ENCODE results near the gene DOK7. TPM values are rescaled to one million over a fixed set of nuclear protein-coding genes. Genes with fewer than 3 reads are reported as not detected.

The DOK7 gene
- total RNA-seq, 1 donor = not detected

GRCh38 chr4:3473996-3474765 lies 11.1 kb downstream of the DOK7 start:
- TF ChIP-seq CTCF (IDR thresholded peaks at IDR 0.05; ENCODE audit: insufficient read depth, low read length) = no peak
- no peak overlapping the region for H3K4me3 ChIP-seq (ENCODE audit: low read depth, low read length)
- no peak for DNase-seq (ENCODE audit: low read depth)

- no peak for DNase-seq (ENCODE audit: low read depth)
- no peak for TF ChIP-seq CTCF (IDR thresholded peaks at IDR 0.05; ENCODE audit: insufficient read depth, low read length)
- H3K4me3 ChIP-seq (ENCODE audit: low read depth, low read length) = no peak overlapping the region
These were observed 12.1 kb downstream of the DOK7 start for GRCh38 chr4:3475041-3475712.

GRCh38 chr4:3475713-3476260 lies 12.7 kb downstream of the DOK7 start:
- no peak for DNase-seq (ENCODE audit: low read depth)
- TF ChIP-seq CTCF (IDR thresholded peaks at IDR 0.05; ENCODE audit: insufficient read depth, low read length) = no peak
- H3K4me3 ChIP-seq (ENCODE audit: low read depth, low read length) = no peak overlapping the region

- no peak for TF ChIP-seq CTCF (IDR thresholded peaks at IDR 0.05; ENCODE audit: insufficient read depth, low read length)
- no peak for DNase-seq (ENCODE audit: low read depth)
- no peak overlapping the region for H3K4me3 ChIP-seq (ENCODE audit: low read depth, low read length)
These were observed 13.2 kb downstream of the DOK7 start for GRCh38 chr4:3476341-3476747.

- no peak for DNase-seq (ENCODE audit: low read depth)
- H3K4me3 ChIP-seq (ENCODE audit: low read depth, low read length) = no peak overlapping the region
- TF ChIP-seq CTCF (IDR thresholded peaks at IDR 0.05; ENCODE audit: insufficient read depth, low read length) = no peak
These were observed 14.0 kb downstream of the DOK7 start for GRCh38 chr4:3476936-3477749.

GRCh38 chr4:3477750-3478430 lies 14.8 kb downstream of the DOK7 start:
- no peak for DNase-seq (ENCODE audit: low read depth)
- no peak for TF ChIP-seq CTCF (IDR thresholded peaks at IDR 0.05; ENCODE audit: insufficient read depth, low read length)
- no peak overlapping the region for H3K4me3 ChIP-seq (ENCODE audit: low read depth, low read length)

Data from fibroblast of the aortic adventitia (primary cell).